GM23248 (cell line): Measurements from ENCODE around the gene SPTLC3.

Experiments used
- EZH2 ChIP-seq: fragments of 200-600 bp; sonication (generic); IDR thresholded peaks from 2 replicates; pipeline ENCODE4 v1.6.1; 2018; ENCODE audit warnings: antibody characterized with exemption, mild to moderate bottlenecking; ENCODE audit not compliant: insufficient read depth, poor library complexity, severe bottlenecking
- EZH2phosphoT487 ChIP-seq: fragments of 200-600 bp; sonication (generic); IDR thresholded peaks from 2 replicates; pipeline ENCODE4 v1.6.1; 2018; ENCODE audit warnings: antibody characterized with exemption, moderate library complexity, mild to moderate bottlenecking, low read depth; ENCODE audit not compliant: insufficient read depth

DNA sequence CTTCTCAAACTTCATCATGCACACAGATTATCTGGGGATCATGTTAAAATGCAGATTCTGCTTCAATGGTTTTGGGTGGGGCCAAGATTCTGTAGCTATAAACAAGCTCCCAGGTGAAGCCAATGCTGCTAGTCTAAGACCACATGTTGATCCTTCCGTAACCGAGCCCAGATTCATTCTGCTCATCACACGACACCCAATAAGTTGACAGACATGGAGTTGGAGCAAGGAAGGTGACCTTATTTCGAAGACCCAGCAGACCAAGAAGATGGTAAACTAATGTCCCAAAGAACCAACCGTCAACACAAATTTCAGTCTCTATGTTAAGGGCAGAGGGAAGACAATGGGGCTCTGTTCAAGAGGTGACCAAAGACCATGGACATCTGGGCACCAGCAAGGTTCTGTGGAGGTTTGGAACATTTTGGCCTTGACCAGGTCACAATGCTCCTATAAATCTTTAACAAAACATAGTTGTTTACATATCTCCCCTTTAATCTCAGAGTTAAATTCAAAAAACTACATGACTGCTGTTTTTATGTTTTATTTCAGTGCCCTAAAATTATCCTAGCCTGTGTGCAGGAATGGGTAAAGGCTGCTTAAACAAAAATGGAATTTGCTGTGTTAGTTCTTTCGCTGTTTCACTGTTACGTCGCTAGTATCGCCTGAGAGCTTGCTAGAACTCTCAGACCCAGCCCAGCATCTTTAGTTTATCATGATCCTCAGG lies 50.1 kb downstream of the SPTLC3 start:
- TF ChIP-seq EZH2 (no peak), EZH2phosphoT487 (no peak)
